ENCODE results near the gene LHFPL3. TPM values are rescaled to one million over a fixed set of nuclear protein-coding genes. Genes with fewer than 3 reads are reported as not detected.

Gene LHFPL3
- total and polyA plus RNA-seq, 5 experiments from 2014 or later, result not detected

- no peak for ATAC-seq
- H3K9me3 Mint-ChIP-seq, result no peaks in the 10 kb centered on the region
- H3K27me3 Mint-ChIP-seq, result peaks cover 0 to 4% (median 0%) of the 10 kb centered on the region in 5 donors
- POLR2A ChIA-PET, result no interaction called here
- no peak overlapping the region for H3K27ac Mint-ChIP-seq
- no peak overlapping the region for H3K4me3 Mint-ChIP-seq
- H3K36me3 Mint-ChIP-seq, result no peaks in the 10 kb centered on the region
- DNase-seq, result no peak
- peaks cover 0 to 6% (median 3%) of the 10 kb centered on the region in 4 donors for H3K4me1 Mint-ChIP-seq
Measured at GRCh38 chr7:104895522-104896236, 567.3 kb downstream of the LHFPL3 start.

- POLR2A ChIA-PET, result no interaction called here
- Mint-ChIP-seq H3K4me1 (peaks cover 0 to 6% (median 3%) of the 10 kb centered on the region in 4 donors), H3K27ac (no peak overlapping the region), H3K27me3 (peaks cover 0 to 7% (median 2%) of the 10 kb centered on the region in 5 donors), H3K9me3 (no peaks in the 10 kb centered on the region), H3K36me3 (no peaks in the 10 kb centered on the region), H3K4me3 (no peak overlapping the region)
- no peak for DNase-seq
- ATAC-seq, result no peak
Measured at GRCh38 chr7:104898434-104898833, 570.0 kb downstream of the LHFPL3 start.

GRCh38 chr7:104900525-104901239 is 572.3 kb downstream of the LHFPL3 start:
- POLR2A ChIA-PET, result no interaction called here
- Mint-ChIP-seq H3K4me3 (no peak overlapping the region), H3K4me1 (peaks cover 0 to 6% (median 3%) of the 10 kb centered on the region in 4 donors), H3K27ac (no peak overlapping the region), H3K9me3 (no peaks in the 10 kb centered on the region), H3K36me3 (no peaks in the 10 kb centered on the region), H3K27me3 (peaks cover 0 to 10% (median 3%) of the 10 kb centered on the region in 5 donors)
- DNase-seq (no peak), ATAC-seq (no peak)

- Mint-ChIP-seq H3K27me3 (peaks cover 0 to 12% (median 6%) of the 10 kb centered on the region in 5 donors), H3K4me3 (no peak overlapping the region), H3K9me3 (no peaks in the 10 kb centered on the region), H3K4me1 (peaks cover 0 to 6% (median 3%) of the 10 kb centered on the region in 4 donors), H3K27ac (no peak overlapping the region), H3K36me3 (no peaks in the 10 kb centered on the region)
- DNase-seq (no peak), ATAC-seq (no peak)
- POLR2A ChIA-PET, result no interaction called here
Measured at GRCh38 chr7:104901240-104901619, 572.8 kb downstream of the LHFPL3 start.

GRCh38 chr7:104902183-104902582 is 573.8 kb downstream of the LHFPL3 start:
- DNase-seq, result no peak
- Mint-ChIP-seq H3K9me3 (no peaks in the 10 kb centered on the region), H3K4me3 (no peak overlapping the region), H3K36me3 (no peaks in the 10 kb centered on the region), H3K27me3 (peaks cover 0 to 12% (median 7%) of the 10 kb centered on the region in 5 donors), H3K27ac (peak overlapping the region in 1 of 10 donors; percentile 13), H3K4me1 (peaks cover 0 to 3% (median 2%) of the 10 kb centered on the region in 4 donors)
- ATAC-seq, result no peak
- POLR2A ChIA-PET, result no interaction called here

- Mint-ChIP-seq H3K4me3 (no peak overlapping the region), H3K27ac (no peak overlapping the region), H3K36me3 (no peaks in the 10 kb centered on the region), H3K27me3 (peaks cover 0 to 12% (median 7%) of the 10 kb centered on the region in 5 donors), H3K4me1 (no peaks in the 10 kb centered on the region), H3K9me3 (no peaks in the 10 kb centered on the region)
- POLR2A ChIA-PET, result no interaction called here
- no peak for ATAC-seq
- no peak for DNase-seq
Measured at GRCh38 chr7:104903044-104903443, 574.6 kb downstream of the LHFPL3 start.

GRCh38 chr7:104903846-104904245 is 575.4 kb downstream of the LHFPL3 start:
- POLR2A ChIA-PET, result no interaction called here
- Mint-ChIP-seq H3K9me3 (no peaks in the 10 kb centered on the region), H3K4me1 (no peaks in the 10 kb centered on the region), H3K27me3 (peaks cover 0 to 14% (median 7%) of the 10 kb centered on the region in 5 donors), H3K36me3 (no peaks in the 10 kb centered on the region), H3K27ac (no peak overlapping the region), H3K4me3 (no peak overlapping the region)
- ATAC-seq (no peak), DNase-seq (no peak)

GRCh38 chr7:104906032-104906431 is 577.6 kb downstream of the LHFPL3 start:
- Mint-ChIP-seq H3K27ac (no peak overlapping the region), H3K4me3 (no peak overlapping the region), H3K4me1 (no peaks in the 10 kb centered on the region), H3K36me3 (no peaks in the 10 kb centered on the region), H3K9me3 (no peaks in the 10 kb centered on the region), H3K27me3 (peaks cover 0 to 15% (median 5%) of the 10 kb centered on the region in 5 donors)
- DNase-seq (no peak), ATAC-seq (no peak)
- POLR2A ChIA-PET, result no interaction called here

- DNase-seq (no peak), ATAC-seq (no peak)
- Mint-ChIP-seq H3K36me3 (no peaks in the 10 kb centered on the region), H3K27ac (no peak overlapping the region), H3K9me3 (no peaks in the 10 kb centered on the region), H3K4me1 (no peaks in the 10 kb centered on the region), H3K27me3 (peaks cover 0 to 13% (median 6%) of the 10 kb centered on the region in 5 donors), H3K4me3 (no peak overlapping the region)
- POLR2A ChIA-PET, result no interaction called here
Measured at GRCh38 chr7:104906556-104906955, 578.2 kb downstream of the LHFPL3 start.

GRCh38 chr7:104908636-104909035 is 580.2 kb downstream of the LHFPL3 start:
- POLR2A ChIA-PET, result no interaction called here
- DNase-seq (no peak), ATAC-seq (no peak)
- no peaks in the 10 kb centered on the region for H3K9me3 Mint-ChIP-seq
- H3K4me1 Mint-ChIP-seq, result no peaks in the 10 kb centered on the region
- peaks cover 0 to 9% (median 3%) of the 10 kb centered on the region in 5 donors for H3K27me3 Mint-ChIP-seq
- no peak overlapping the region for H3K27ac Mint-ChIP-seq
- H3K36me3 Mint-ChIP-seq, result no peaks in the 10 kb centered on the region
- no peak overlapping the region for H3K4me3 Mint-ChIP-seq

GRCh38 chr7:104909096-104909495 is 580.7 kb downstream of the LHFPL3 start:
- DNase-seq, result no peak
- POLR2A ChIA-PET, result interaction anchor here (0.6 kb wide), 1 partner anchor 582 kb away, joined by 4 read pairs; no protein-coding TSS in a partner anchor
- no peaks in the 10 kb centered on the region for H3K4me1 Mint-ChIP-seq
- H3K4me3 Mint-ChIP-seq, result no peak overlapping the region
- H3K9me3 Mint-ChIP-seq, result no peaks in the 10 kb centered on the region
- no peak overlapping the region for H3K27ac Mint-ChIP-seq
- ATAC-seq, result no peak
- H3K36me3 Mint-ChIP-seq, result no peaks in the 10 kb centered on the region
- peaks cover 0 to 9% (median 5%) of the 10 kb centered on the region in 5 donors for H3K27me3 Mint-ChIP-seq

GRCh38 chr7:104914421-104914820 is 586.0 kb downstream of the LHFPL3 start:
- no peaks in the 10 kb centered on the region for H3K36me3 Mint-ChIP-seq
- H3K4me3 Mint-ChIP-seq, result no peak overlapping the region
- peak overlapping the region in 2 of 10 donors; percentile 13 to 15 for H3K27ac Mint-ChIP-seq
- H3K9me3 Mint-ChIP-seq, result no peaks in the 10 kb centered on the region
- no peak for ATAC-seq
- no peaks in the 10 kb centered on the region for H3K4me1 Mint-ChIP-seq
- H3K27me3 Mint-ChIP-seq, result peaks cover 0 to 5% (median 0%) of the 10 kb centered on the region in 5 donors
- POLR2A ChIA-PET, result no interaction called here
- no peak for DNase-seq

GRCh38 chr7:104921596-104921995 is 593.2 kb downstream of the LHFPL3 start:
- no peaks in the 10 kb centered on the region for H3K36me3 Mint-ChIP-seq
- H3K27ac Mint-ChIP-seq, result peak overlapping the region in 1 of 10 donors; percentile 14
- no peak overlapping the region for H3K4me3 Mint-ChIP-seq
- POLR2A ChIA-PET, result no interaction called here
- no peak for ATAC-seq
- no peak for DNase-seq
- no peaks in the 10 kb centered on the region for H3K27me3 Mint-ChIP-seq
- H3K9me3 Mint-ChIP-seq, result no peaks in the 10 kb centered on the region
- peaks cover 0 to 6% (median 2%) of the 10 kb centered on the region in 4 donors for H3K4me1 Mint-ChIP-seq

Data from naive thymus-derived CD8-positive, alpha-beta T cell (primary cell).